ENCODE results near the gene RARRES2. TPM values are rescaled to one million over a fixed set of nuclear protein-coding genes. Genes with fewer than 3 reads are reported as not detected.
"Not testable (repeated sequence)": the region's sequence is repeated elsewhere in the genome, so short reads cannot be mapped to it uniquely, and the experiment has no call there.

The RARRES2 gene
- total RNA-seq, 1 donor, result 26.1 TPM

DNA sequence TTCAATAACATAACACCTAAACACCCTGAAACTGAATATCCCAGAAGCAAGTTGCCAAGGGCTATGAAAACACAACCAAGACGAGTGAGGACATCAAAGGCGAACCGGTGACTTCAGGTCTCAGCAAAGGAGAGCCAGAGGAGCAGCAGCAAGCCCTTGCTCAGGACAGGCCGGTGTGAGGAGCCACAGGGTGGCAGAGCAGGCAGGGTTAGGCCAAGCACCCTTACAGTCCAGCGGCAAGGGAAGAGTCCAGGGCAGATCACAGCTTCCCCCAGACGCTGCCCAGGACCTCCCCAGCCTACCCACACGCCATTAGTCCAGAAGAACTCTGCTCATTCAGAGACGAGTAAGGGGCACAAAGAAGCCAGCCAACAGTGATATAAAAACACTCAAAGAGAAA, 45.8 kb downstream of the RARRES2 start:
- not testable (repeated sequence) for H3K4me3 ChIP-seq (ENCODE audit: insufficient read depth, low read length); H4K20me1 ChIP-seq (ENCODE audit: insufficient read depth, low read length); H3K27ac ChIP-seq (ENCODE audit: low read depth, low read length); H3K79me2 ChIP-seq (ENCODE audit: insufficient read depth, low read length); H3K4me1 ChIP-seq (ENCODE audit: insufficient read depth, low read length); H3K4me2 ChIP-seq (ENCODE audit: insufficient read depth, low read length); H2AFZ ChIP-seq (ENCODE audit: low read length); H3K36me3 ChIP-seq (ENCODE audit: insufficient read depth, low read length); DNase-seq (ENCODE audit: insufficient read length, low spot score, missing footprints); H3K9me3 ChIP-seq (ENCODE audit: low read depth, low read length); H3K27me3 ChIP-seq (ENCODE audit: insufficient read depth, low read length)

DNA sequence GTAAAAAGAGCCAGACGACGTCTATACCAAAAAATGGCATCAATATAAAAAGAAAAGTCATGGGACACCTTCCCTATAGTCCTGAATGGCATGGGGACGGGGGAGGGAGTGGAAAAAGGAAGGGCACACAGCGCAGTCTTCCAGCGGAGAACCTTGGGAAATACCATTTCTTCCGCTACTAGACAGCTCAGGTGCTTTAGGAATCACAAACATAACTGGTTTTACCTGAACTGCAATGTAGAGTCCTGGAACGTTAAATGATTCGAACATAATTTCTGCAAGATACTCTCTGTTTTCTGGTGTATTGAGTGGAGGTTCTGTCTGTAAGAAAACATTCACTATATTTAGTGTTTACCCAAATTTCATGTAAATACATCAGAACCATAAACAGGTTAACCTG, 46.4 kb downstream of the RARRES2 start:
- H3K27me3 ChIP-seq (ENCODE audit: insufficient read depth, low read length); H3K36me3 ChIP-seq (ENCODE audit: insufficient read depth, low read length); H4K20me1 ChIP-seq (ENCODE audit: insufficient read depth, low read length); H3K9me3 ChIP-seq (ENCODE audit: low read depth, low read length); DNase-seq (ENCODE audit: insufficient read length, low spot score, missing footprints); H3K4me3 ChIP-seq (ENCODE audit: insufficient read depth, low read length); H2AFZ ChIP-seq (ENCODE audit: low read length); H3K27ac ChIP-seq (ENCODE audit: low read depth, low read length); H3K4me1 ChIP-seq (ENCODE audit: insufficient read depth, low read length); H3K4me2 ChIP-seq (ENCODE audit: insufficient read depth, low read length); H3K79me2 ChIP-seq (ENCODE audit: insufficient read depth, low read length): not testable (repeated sequence)

DNA sequence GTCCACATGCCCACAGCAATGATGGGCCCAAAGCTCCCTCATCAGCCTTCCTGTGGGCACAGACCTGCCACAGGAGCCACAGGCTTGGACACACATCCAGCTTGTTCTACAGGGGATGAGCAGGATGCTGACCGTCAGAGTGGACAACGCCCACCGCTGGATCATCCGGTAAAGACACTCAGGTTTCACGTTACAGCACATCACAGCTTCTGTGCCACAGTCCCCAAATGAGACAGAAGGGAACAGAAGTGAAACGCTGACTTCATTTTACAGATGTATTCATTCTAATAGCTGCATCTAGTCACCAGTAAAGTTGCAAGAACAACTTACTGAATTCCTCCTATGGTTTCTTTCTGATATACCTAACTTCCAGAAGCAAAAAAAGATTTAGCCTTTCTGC, 51.1 kb downstream of the RARRES2 start:
- H3K4me1 ChIP-seq (ENCODE audit: insufficient read depth, low read length); H4K20me1 ChIP-seq (ENCODE audit: insufficient read depth, low read length); H3K79me2 ChIP-seq (ENCODE audit: insufficient read depth, low read length); H2AFZ ChIP-seq (ENCODE audit: low read length); H3K36me3 ChIP-seq (ENCODE audit: insufficient read depth, low read length); H3K4me2 ChIP-seq (ENCODE audit: insufficient read depth, low read length); H3K27ac ChIP-seq (ENCODE audit: low read depth, low read length); H3K9me3 ChIP-seq (ENCODE audit: low read depth, low read length); DNase-seq (ENCODE audit: insufficient read length, low spot score, missing footprints); H3K27me3 ChIP-seq (ENCODE audit: insufficient read depth, low read length); H3K4me3 ChIP-seq (ENCODE audit: insufficient read depth, low read length): not testable (repeated sequence)

DNA sequence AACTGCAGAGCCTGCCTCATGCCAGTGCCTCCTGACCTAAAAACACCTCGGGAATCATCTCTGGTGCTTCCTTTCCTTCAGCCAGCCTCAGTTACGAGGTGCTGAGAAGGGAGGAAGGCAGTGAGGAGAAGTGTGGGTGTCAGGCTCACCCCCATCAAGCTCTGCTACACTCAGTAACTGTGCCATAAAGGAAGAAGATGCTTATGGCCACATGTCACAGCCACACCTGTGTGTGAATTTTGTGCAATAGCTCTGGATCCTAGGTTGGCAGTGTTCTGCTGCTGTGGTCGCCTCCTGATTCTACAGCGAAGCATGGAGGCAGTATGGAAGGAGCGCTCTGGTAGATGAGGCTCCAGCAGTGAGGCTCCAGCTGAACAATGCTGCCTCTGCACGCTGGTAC, 52.6 kb downstream of the RARRES2 start:
- not testable (repeated sequence) for H3K4me2 ChIP-seq (ENCODE audit: insufficient read depth, low read length); H3K4me1 ChIP-seq (ENCODE audit: insufficient read depth, low read length); H3K4me3 ChIP-seq (ENCODE audit: insufficient read depth, low read length); H3K79me2 ChIP-seq (ENCODE audit: insufficient read depth, low read length); H4K20me1 ChIP-seq (ENCODE audit: insufficient read depth, low read length); H2AFZ ChIP-seq (ENCODE audit: low read length); H3K36me3 ChIP-seq (ENCODE audit: insufficient read depth, low read length); H3K27me3 ChIP-seq (ENCODE audit: insufficient read depth, low read length); DNase-seq (ENCODE audit: insufficient read length, low spot score, missing footprints); H3K27ac ChIP-seq (ENCODE audit: low read depth, low read length); H3K9me3 ChIP-seq (ENCODE audit: low read depth, low read length)

Other genes starting within 250 kb of the RARRES2 start
- gene LRRC61, start 18.3 kb downstream of the RARRES2 start, total RNA-seq, result 1.8 and 4.0 TPM in 2 replicates
- 1.8 and 3.8 TPM in 2 replicates for gene ACTR3C, start 18.1 kb downstream of the RARRES2 start, total RNA-seq
- 53.6 and 57.5 TPM in 2 replicates for gene REPIN1, start 27.2 kb upstream of the RARRES2 start, total RNA-seq
- 5.0 and 6.2 TPM in 2 replicates for gene ZNF775, start 37.7 kb upstream of the RARRES2 start, total RNA-seq
- gene GIMAP8, start 109.0 kb upstream of the RARRES2 start, total RNA-seq, result not detected in 2 replicates
- under 0.01 TPM in 1 of 2 replicates, not detected in the other for gene GIMAP7, start 173.2 kb upstream of the RARRES2 start, total RNA-seq
- not detected in 2 replicates for gene GIMAP4, start 225.8 kb upstream of the RARRES2 start, total RNA-seq